ENCODE measurements around the gene ADGRD1.

ADGRD1 gene

GRCh38 chr12:130968611-130969010, 14.9 kb downstream of the ADGRD1 start:
- H3K4me3 ChIP-seq (ENCODE audit: low read depth, low read length), result no peak overlapping the region
- TF ChIP-seq POLR2A (IDR thresholded peaks at IDR 0.05; ENCODE audit: extremely low read depth, insufficient read length), result no peak
- no peak for TF ChIP-seq MYC (IDR thresholded peaks at IDR 0.05; ENCODE audit: low read depth, low read length)
- TF ChIP-seq, protein P1, sequence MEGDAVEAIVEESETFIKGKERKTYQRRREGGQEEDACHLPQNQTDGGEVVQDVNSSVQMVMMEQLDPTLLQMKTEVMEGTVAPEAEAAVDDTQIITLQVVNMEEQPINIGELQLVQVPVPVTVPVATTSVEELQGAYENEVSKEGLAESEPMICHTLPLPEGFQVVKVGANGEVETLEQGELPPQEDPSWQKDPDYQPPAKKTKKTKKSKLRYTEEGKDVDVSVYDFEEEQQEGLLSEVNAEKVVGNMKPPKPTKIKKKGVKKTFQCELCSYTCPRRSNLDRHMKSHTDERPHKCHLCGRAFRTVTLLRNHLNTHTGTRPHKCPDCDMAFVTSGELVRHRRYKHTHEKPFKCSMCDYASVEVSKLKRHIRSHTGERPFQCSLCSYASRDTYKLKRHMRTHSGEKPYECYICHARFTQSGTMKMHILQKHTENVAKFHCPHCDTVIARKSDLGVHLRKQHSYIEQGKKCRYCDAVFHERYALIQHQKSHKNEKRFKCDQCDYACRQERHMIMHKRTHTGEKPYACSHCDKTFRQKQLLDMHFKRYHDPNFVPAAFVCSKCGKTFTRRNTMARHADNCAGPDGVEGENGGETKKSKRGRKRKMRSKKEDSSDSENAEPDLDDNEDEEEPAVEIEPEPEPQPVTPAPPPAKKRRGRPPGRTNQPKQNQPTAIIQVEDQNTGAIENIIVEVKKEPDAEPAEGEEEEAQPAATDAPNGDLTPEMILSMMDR (IDR thresholded peaks at IDR 0.05; ENCODE audit: low read depth, low read length), result no peak
- TF ChIP-seq, protein P2, sequence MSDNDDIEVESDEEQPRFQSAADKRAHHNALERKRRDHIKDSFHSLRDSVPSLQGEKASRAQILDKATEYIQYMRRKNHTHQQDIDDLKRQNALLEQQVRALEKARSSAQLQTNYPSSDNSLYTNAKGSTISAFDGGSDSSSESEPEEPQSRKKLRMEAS (IDR thresholded peaks at IDR 0.05; ENCODE audit: low read depth, low read length), result no peak
- no peak for DNase-seq (ENCODE audit: low read depth)

- no peak for DNase-seq (ENCODE audit: low read depth)
- TF ChIP-seq, protein P1 (IDR thresholded peaks at IDR 0.05; ENCODE audit: low read depth, low read length), result no peak
- no peak for TF ChIP-seq POLR2A (IDR thresholded peaks at IDR 0.05; ENCODE audit: extremely low read depth, insufficient read length)
- no peak for TF ChIP-seq MYC (IDR thresholded peaks at IDR 0.05; ENCODE audit: low read depth, low read length)
- TF ChIP-seq, protein P2 (IDR thresholded peaks at IDR 0.05; ENCODE audit: low read depth, low read length), result no peak
- no peak overlapping the region for H3K4me3 ChIP-seq (ENCODE audit: low read depth, low read length)
These were observed 15.5 kb downstream of the ADGRD1 start for GRCh38 chr12:130969223-130969622.

DNA sequence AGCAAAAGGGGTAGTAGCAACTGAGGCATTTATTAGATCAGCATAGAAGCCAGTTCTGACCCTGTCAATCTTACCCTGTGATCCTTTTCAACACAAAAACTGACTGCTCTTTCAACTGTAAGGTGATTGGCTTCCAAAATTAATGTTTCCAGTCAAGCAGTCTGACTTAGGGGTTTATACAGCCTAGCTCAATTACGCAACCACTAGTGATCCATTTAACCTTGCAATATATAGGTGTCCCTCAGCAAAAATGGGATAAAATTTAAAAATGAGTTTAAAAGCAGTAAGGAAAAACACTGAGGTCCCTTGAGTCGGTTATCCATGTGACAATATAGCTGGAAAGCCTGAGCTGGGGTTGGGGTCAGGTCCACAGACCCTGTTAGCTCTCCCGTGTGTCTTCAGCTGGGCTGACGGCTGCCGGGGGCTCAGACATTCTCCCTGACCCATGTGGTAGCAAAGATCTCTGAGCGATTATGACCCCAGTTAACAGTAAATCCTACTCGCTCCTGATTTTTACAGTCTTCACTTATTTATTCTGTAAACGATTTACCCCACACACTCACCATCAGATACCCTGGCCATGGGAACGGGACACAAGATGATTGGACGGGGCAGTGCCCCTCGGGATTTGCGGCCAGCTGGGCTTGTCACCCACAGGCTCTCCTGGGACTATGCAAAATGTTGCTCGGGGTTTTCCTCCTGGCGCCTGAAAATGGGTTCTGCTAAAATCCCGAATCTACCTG, 16.6 kb downstream of the ADGRD1 start:
- peak; percentile 82 for DNase-seq (ENCODE audit: low read depth)
- TF ChIP-seq POLR2A (IDR thresholded peaks at IDR 0.05; ENCODE audit: extremely low read depth, insufficient read length), result no peak
- TF ChIP-seq, protein P1 (IDR thresholded peaks at IDR 0.05; ENCODE audit: low read depth, low read length), result no peak
- no peak overlapping the region for H3K4me3 ChIP-seq (ENCODE audit: low read depth, low read length)

DNA sequence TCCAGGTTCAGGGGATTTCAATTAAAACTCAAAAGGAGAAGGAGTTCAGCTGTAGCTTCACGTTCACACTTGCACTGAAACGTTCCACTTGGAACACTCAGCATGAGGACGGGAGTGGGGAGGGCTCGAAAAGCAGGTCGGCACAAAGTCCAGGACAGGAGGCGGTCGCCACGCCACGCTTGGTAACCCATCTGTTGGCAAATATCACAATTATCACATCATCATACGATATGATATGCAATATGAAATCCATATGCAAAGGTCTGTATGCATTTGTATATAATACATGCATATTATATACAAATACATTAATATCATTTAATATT, 17.2 kb downstream of the ADGRD1 start:
- TF ChIP-seq POLR2A (IDR thresholded peaks at IDR 0.05; ENCODE audit: extremely low read depth, insufficient read length) (no peak), MYC (IDR thresholded peaks at IDR 0.05; ENCODE audit: low read depth, low read length) (no peak)
- TF ChIP-seq, protein P1 (IDR thresholded peaks at IDR 0.05; ENCODE audit: low read depth, low read length), result no peak
- TF ChIP-seq, protein P2 (IDR thresholded peaks at IDR 0.05; ENCODE audit: low read depth, low read length), result no peak
- H3K4me3 ChIP-seq (ENCODE audit: low read depth, low read length), result no peak overlapping the region

DNA sequence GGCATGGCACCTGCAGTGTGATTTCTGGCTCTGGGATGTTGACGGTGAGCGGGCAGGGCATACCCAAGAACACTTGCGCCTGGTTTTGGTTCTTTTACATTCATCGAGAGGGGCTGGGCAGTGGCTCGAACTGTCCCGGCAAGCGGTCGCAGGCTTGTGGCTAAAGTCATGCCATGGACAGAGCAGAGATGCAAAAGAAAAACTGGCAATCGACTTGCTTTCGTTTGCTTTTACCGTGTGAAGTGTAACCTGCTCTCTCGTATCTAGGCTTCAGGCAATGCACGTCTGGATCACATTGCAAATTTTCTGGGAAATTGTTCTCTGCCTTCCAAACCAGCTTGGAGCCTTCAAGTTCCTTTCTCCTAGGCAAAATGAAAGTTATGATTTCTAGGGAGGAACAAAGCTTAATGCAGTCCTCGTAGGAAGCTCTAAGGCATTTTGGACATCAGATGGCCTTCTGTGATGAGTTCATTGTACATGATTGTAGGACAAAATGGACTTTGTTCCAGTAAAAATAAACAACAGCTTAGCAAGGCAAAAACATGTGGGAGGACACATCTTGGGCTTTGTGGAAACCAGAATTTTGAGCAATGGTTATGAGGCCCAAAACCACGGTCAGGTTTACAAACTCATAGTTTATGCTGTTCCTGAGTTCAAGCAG, 18.3 kb downstream of the ADGRD1 start:
- TF ChIP-seq, protein P2 (IDR thresholded peaks at IDR 0.05; ENCODE audit: low read depth, low read length), result no peak
- TF ChIP-seq, protein P1 (IDR thresholded peaks at IDR 0.05; ENCODE audit: low read depth, low read length), result no peak
- TF ChIP-seq POLR2A (IDR thresholded peaks at IDR 0.05; ENCODE audit: extremely low read depth, insufficient read length) (no peak), MYC (IDR thresholded peaks at IDR 0.05; ENCODE audit: low read depth, low read length) (no peak)
- H3K4me3 ChIP-seq (ENCODE audit: low read depth, low read length), result no peak overlapping the region
- DNase-seq (ENCODE audit: low read depth), result no peak

More for the DNA sequence above, 17.2 kb downstream of the ADGRD1 start:
- DNase-seq (ENCODE audit: low read depth), result no peak

Data from NB4 (cell line).